Activated CD8-positive, alpha-beta memory T cell treated with anti-CD3 and anti-CD28 coated beads, Interleukin-2, amount 10 ng/mL, durations not matched to agents 7 days and 5 days (primary cell): ENCODE measurements around the gene NPIPA8. TPM values are rescaled to one million over a fixed set of nuclear protein-coding genes. Genes with fewer than 3 reads are reported as not detected.
"Not testable (repeated sequence)": the region's sequence is repeated elsewhere in the genome, so short reads cannot be mapped to it uniquely, and the experiment has no call there.

ENCODE experiments used
- ATAC-seq: fragments of 150-1000 bp; cut with Tn5 transposase; one replicate; pipeline ENCODE4 v1.10.0; 2021; ENCODE audit warnings: moderate library complexity
- CTCF ChIA-PET: fragments of 350-600 bp; sonication (Branson Sonifier 250); formaldehyde crosslinking; loops from one replicate; lab custom pipeline; 2021; ENCODE audit warnings: antibody characterized with exemption; lab: Charles Lee
- DNase-seq: peaks from one replicate; pipeline ENCODE4 v3.0.0-alpha.2; 2020
- H3K27ac Mint-ChIP-seq: one replicate; pipeline ENCODE4 v1.8.0; 2021; ENCODE audit warnings: mild to moderate bottlenecking, mixed read lengths
- H3K27me3 Mint-ChIP-seq: one replicate; pipeline ENCODE4 v1.8.0; 2021; ENCODE audit warnings: mixed read lengths
- H3K36me3 Mint-ChIP-seq: one replicate; pipeline ENCODE4 v1.8.0; 2021; ENCODE audit warnings: mild to moderate bottlenecking, mixed read lengths
- H3K4me1 Mint-ChIP-seq: one replicate; pipeline ENCODE4 v1.8.0; 2021; ENCODE audit warnings: mixed read lengths
- H3K4me3 Mint-ChIP-seq: one replicate; pipeline ENCODE4 v1.8.0; 2021; ENCODE audit warnings: mild to moderate bottlenecking, moderate library complexity, mixed read lengths
- H3K9me3 Mint-ChIP-seq: one replicate; pipeline ENCODE4 v1.8.0; 2022; ENCODE audit warnings: low read depth, mixed read lengths
- total RNA-seq, 2 experiments: library from RNA; stranded (reverse); gene quantifications; one replicate each; pipeline ENCODE4 v1.2.3, GENCODE V29; 2021

The NPIPA8 gene
- 10 to 100 TPM; 12.4 to 29.6 TPM for total RNA-seq

DNA sequence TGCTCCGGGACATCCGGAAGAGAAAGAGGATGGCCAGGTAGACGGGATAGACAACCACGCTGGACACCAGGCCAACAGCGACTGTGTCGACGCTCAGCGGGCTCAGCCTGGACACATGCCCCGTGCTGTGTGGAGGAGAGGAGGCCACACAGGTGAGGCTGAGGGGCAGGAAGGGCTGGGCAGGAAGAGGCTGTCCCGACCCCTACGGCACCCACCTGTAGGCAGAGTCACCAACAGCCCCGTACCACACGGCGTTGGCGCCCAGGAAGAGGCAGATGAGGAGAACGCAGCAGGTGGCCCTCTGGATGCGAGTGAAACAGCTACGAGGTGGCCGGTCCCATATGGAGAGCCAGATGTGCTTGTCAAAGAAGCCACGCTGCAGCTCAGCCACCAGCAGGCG, at the start of gene NPIPA8:
NPIPA8 (minus strand) TSS at position 101 of the 400 bp plus-strand sequence. CDS start 4,074 bp downstream, outside the sequence.
- CTCF ChIA-PET, H3K4me3 Mint-ChIP-seq: not testable (repeated sequence)

GRCh38 chr16:18385285-18385684, 48.7 kb upstream of the NPIPA8 start:
- DNase-seq, H3K27me3 Mint-ChIP-seq, H3K4me3 Mint-ChIP-seq, H3K36me3 Mint-ChIP-seq, ATAC-seq, CTCF ChIA-PET, H3K27ac Mint-ChIP-seq, H3K9me3 Mint-ChIP-seq, H3K4me1 Mint-ChIP-seq: not testable (repeated sequence)

More for the DNA sequence above, at the start of gene NPIPA8:
- not testable (repeated sequence) for DNase-seq, H3K4me1 Mint-ChIP-seq, H3K9me3 Mint-ChIP-seq, H3K36me3 Mint-ChIP-seq, H3K27me3 Mint-ChIP-seq, H3K27ac Mint-ChIP-seq, ATAC-seq

DNA sequence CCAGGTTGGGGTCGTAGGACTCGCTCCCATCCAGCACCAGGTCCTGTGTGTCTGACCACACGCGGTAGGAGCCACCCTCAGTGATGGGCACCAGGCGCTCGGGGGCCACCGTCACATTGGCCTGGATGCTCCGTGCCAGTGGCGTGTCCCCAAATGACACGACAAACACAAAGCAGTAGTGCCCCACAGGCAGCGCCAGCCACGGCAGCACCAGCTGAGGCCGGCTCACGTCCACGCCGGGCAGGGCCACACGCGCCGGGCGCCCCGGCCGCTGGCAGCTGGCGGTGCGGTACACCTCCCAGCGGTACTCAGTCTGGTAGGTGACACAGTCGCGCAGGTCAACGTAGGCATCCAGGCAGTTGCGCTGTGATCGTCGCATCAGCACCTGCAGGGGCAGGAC, 48.3 kb upstream of the NPIPA8 start:
- H3K27me3 Mint-ChIP-seq, CTCF ChIA-PET, H3K4me3 Mint-ChIP-seq: not testable (repeated sequence)

DNA sequence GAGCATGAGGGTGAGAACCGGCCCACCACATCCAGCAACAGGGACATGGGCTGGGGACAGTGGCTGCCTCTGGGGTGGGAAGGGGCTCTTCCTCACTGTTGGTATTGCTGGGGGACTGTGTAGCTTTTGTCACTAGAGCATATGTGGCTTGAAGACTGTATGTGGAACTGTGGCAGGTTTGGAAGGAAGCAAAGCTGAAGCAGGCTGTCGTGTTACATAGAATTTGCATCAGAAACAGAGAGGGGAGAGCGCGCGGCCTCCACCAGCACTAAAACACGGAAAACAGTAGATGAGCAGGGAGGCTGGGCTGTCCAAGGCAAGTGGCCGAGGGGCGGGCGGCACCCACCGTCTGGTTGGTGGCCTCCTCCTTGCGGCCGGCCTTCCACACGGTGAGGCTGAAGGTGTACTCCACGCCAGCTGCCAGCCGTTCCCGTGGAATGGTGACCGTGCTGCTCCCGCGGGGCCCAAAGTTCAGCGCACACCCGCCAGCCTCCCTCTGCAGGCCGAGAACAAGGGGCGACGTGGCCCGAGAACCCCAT, 47.6 kb upstream of the NPIPA8 start:
- H3K27me3 Mint-ChIP-seq, H3K4me1 Mint-ChIP-seq, DNase-seq, H3K9me3 Mint-ChIP-seq, ATAC-seq, CTCF ChIA-PET, H3K27ac Mint-ChIP-seq, H3K4me3 Mint-ChIP-seq, H3K36me3 Mint-ChIP-seq: not testable (repeated sequence)

More for the DNA sequence above, 48.3 kb upstream of the NPIPA8 start:
- H3K9me3 Mint-ChIP-seq, H3K36me3 Mint-ChIP-seq, H3K4me1 Mint-ChIP-seq, DNase-seq, H3K27ac Mint-ChIP-seq, ATAC-seq: not testable (repeated sequence)

DNA sequence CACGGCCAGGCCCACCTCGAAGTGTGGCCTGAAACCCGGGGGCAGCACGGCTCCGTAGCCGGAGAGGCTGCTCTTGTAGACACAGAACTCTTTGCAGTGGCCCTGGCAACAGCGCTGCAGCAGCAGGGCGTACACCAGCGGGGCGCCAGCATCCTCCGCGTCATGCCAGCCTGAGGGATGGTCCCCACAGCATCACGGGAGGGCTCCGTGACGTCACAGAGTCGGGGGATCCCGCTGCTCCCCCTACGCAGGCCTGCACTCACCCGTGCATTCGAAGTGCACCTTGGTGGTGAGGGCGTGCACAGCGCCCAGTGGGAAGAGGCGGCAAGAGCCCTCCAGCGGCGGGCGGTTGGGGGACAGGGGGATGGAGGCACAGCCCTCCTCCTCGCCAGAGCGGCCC, 46.2 kb upstream of the NPIPA8 start:
- H3K36me3 Mint-ChIP-seq, H3K4me1 Mint-ChIP-seq, H3K27me3 Mint-ChIP-seq, CTCF ChIA-PET, H3K9me3 Mint-ChIP-seq, H3K27ac Mint-ChIP-seq, ATAC-seq, H3K4me3 Mint-ChIP-seq, DNase-seq: not testable (repeated sequence)

- H3K9me3 Mint-ChIP-seq, CTCF ChIA-PET, H3K4me3 Mint-ChIP-seq, DNase-seq, ATAC-seq, H3K4me1 Mint-ChIP-seq, H3K27me3 Mint-ChIP-seq, H3K36me3 Mint-ChIP-seq, H3K27ac Mint-ChIP-seq: not testable (repeated sequence)
Measured at GRCh38 chr16:18347742-18348141, 11.2 kb upstream of the NPIPA8 start.

DNA sequence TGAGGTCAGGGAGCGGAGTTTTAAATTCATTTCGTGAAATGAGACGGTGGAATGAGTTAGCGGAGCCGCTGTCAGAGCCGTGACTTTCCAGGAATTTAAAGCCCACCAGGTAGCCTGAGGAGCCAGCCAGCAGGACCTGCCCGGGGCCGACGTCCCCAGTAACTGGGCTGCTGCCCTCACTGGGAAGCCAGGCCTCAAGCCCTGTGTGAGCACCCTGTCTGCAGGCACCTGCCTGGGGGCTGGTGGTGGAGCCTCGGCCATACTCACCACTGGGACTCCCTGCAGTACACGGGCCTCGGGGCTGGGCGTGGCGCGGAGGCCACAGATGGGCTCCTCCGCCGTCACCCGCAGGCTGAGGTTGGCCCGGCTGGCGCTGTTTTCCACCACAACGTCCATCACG, 10.5 kb upstream of the NPIPA8 start:
- H3K27ac Mint-ChIP-seq, DNase-seq, CTCF ChIA-PET, H3K4me3 Mint-ChIP-seq, ATAC-seq, H3K4me1 Mint-ChIP-seq, H3K36me3 Mint-ChIP-seq, H3K9me3 Mint-ChIP-seq, H3K27me3 Mint-ChIP-seq: not testable (repeated sequence)

DNA sequence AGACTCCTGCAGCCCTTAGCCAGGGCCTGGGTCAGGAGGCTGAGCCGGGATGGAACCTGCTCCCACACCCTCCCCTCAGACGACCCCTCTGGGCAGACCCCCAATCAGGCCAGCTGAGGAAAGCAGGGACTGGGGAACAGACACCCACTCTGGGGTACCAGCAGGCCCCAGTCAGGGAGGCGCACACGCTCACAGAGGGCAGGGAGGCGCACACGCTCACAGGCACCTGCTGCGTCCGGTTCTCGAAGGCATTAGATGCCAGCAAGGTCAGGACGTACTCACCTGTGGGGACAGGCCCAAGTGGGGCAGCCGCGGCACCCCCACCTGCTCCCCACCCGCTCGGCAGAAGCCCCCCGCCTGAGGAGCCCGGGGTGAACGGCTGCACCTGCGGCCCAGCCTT, 8.1 kb upstream of the NPIPA8 start:
- H3K27me3 Mint-ChIP-seq, H3K4me3 Mint-ChIP-seq, H3K4me1 Mint-ChIP-seq, H3K36me3 Mint-ChIP-seq, DNase-seq, H3K9me3 Mint-ChIP-seq, ATAC-seq, H3K27ac Mint-ChIP-seq, CTCF ChIA-PET: not testable (repeated sequence)

DNA sequence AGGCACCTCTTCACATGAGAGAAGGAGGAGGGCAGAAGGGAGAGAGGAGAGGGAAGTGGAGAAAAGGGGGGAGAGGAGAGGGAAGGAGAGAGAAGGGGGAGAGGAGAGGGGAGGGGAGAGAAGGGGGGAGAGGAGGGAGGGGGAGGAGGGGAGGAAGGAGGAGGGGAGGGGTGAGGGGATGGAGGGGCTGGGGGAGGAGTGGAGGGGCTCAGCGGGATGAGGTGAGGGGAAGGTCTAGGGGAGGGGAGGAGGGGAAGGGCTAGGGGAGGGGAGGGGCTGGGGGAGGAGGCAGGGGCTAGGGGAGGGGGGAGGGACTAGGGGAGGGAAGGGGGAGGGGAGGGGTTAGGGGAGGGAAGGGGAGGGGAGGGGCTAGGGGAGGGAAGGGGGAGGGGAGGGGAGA, 5.5 kb upstream of the NPIPA8 start:
- H3K4me1 Mint-ChIP-seq, ATAC-seq, H3K27ac Mint-ChIP-seq, H3K4me3 Mint-ChIP-seq, CTCF ChIA-PET, H3K36me3 Mint-ChIP-seq, DNase-seq, H3K27me3 Mint-ChIP-seq, H3K9me3 Mint-ChIP-seq: not testable (repeated sequence)

- CTCF ChIA-PET, H3K36me3 Mint-ChIP-seq, H3K4me3 Mint-ChIP-seq, H3K27me3 Mint-ChIP-seq, H3K4me1 Mint-ChIP-seq, DNase-seq, H3K27ac Mint-ChIP-seq, ATAC-seq, H3K9me3 Mint-ChIP-seq: not testable (repeated sequence)
Measured at GRCh38 chr16:18341417-18341960, 5.0 kb upstream of the NPIPA8 start.

GRCh38 chr16:18339210-18339609, 2.7 kb upstream of the NPIPA8 start:
- H3K36me3 Mint-ChIP-seq, H3K9me3 Mint-ChIP-seq, H3K4me3 Mint-ChIP-seq, DNase-seq, ATAC-seq, CTCF ChIA-PET, H3K4me1 Mint-ChIP-seq, H3K27ac Mint-ChIP-seq, H3K27me3 Mint-ChIP-seq: not testable (repeated sequence)

- ATAC-seq, H3K27me3 Mint-ChIP-seq, DNase-seq, H3K4me3 Mint-ChIP-seq, H3K9me3 Mint-ChIP-seq, H3K4me1 Mint-ChIP-seq, H3K36me3 Mint-ChIP-seq, CTCF ChIA-PET, H3K27ac Mint-ChIP-seq: not testable (repeated sequence)
Measured at GRCh38 chr16:18311811-18312210, 24.7 kb downstream of the NPIPA8 start.

- CTCF ChIA-PET, H3K36me3 Mint-ChIP-seq, H3K9me3 Mint-ChIP-seq, H3K27ac Mint-ChIP-seq, DNase-seq, H3K4me1 Mint-ChIP-seq, H3K27me3 Mint-ChIP-seq, ATAC-seq, H3K4me3 Mint-ChIP-seq: not testable (repeated sequence)
Measured at GRCh38 chr16:18309159-18309558, 27.4 kb downstream of the NPIPA8 start.

DNA sequence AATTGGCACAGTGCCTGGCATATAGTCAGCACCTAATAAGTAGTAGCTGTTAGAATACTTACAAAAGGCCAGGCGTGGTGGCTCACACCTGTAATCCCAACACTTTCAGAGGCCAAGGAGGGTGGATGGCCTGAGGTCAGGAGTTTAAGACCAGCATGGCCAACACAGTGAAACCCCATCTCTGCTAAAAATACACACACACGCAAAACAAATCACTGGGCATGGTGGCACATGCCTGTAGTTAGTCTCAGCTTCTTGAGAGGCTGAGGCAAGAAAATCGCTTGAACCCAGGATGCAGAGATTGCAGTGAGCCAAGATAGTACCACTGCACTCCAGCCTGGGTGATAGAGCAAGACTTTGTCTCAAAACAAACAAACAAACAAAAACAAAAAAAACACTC, 29.3 kb downstream of the NPIPA8 start:
- DNase-seq, H3K27ac Mint-ChIP-seq, CTCF ChIA-PET, H3K27me3 Mint-ChIP-seq, ATAC-seq, H3K4me1 Mint-ChIP-seq, H3K4me3 Mint-ChIP-seq, H3K36me3 Mint-ChIP-seq, H3K9me3 Mint-ChIP-seq: not testable (repeated sequence)
